SK-N-SH (cell line): ENCODE results near the gene C12orf50. TPM values are rescaled to one million over a fixed set of nuclear protein-coding genes. Genes with fewer than 3 reads are reported as not detected.

Experiments
- CTCF ChIA-PET: fragments of 300-600, 350-600 bp; formaldehyde crosslinking; extraction: SDS; loops from one replicate; lab custom pipeline; 2021; lab: Yijun Ruan, JAX
- POLR2A ChIA-PET: fragments of 350-600 bp; sonication (Branson Sonifier 250); formaldehyde crosslinking; extraction: SDS; loops from one replicate; lab custom pipeline; 2020; ENCODE audit warnings: antibody characterized with exemption, inconsistent platforms; lab: Yijun Ruan, JAX
- DNase-seq: peaks from one replicate; pipeline ENCODE4 v3.0.0; 2012
- H2AFZ ChIP-seq: fragments of 200-600 bp; sonication (generic); 2 replicates; pipeline ENCODE4 v1.8.1; 2016; ENCODE audit warnings: antibody characterized with exemption, mild to moderate bottlenecking, low read depth
- H3F3A ChIP-seq: fragments of 200-600 bp; sonication (generic); replicated peaks from 2 replicates; pipeline ENCODE3; 2016; ENCODE audit warnings: antibody characterized with exemption, mild to moderate bottlenecking; ENCODE audit not compliant: insufficient read depth
- H3K27ac ChIP-seq, 2 experiments: fragments of 200-500 bp in 1 of 2; fragments of 200-600 bp in 1 of 2; sonication (Bioruptor generic) in 1 of 2; sonication (generic), shearing (Covaris generic) in 1 of 2; 2 replicates each; pipeline versions ENCODE4 v1.5.1 to v1.6.1; 2014 to 2016; ENCODE audit warnings: low read depth in 2 of 2, inconsistent platforms in 1 of 2, low read length in 1 of 2, mild to moderate bottlenecking in 1 of 2, mixed read lengths in 1 of 2
- H3K27me3 ChIP-seq: fragments of 200-600 bp; sonication (generic), shearing (Covaris generic); 2 replicates; pipeline ENCODE4 v1.6.1; 2016; ENCODE audit warnings: mixed run types; ENCODE audit not compliant: insufficient read depth
- H3K36me3 ChIP-seq, 2 experiments: fragments of 200-500 bp in 1 of 2; fragments of 200-600 bp in 1 of 2; sonication (Bioruptor generic) in 1 of 2; sonication (generic) in 1 of 2; replicated peaks in 1 of 2; 2 replicates each; pipeline versions ENCODE3 to v1.5.1; 2014 to 2016; ENCODE audit warnings: low read length in 1 of 2, mild to moderate bottlenecking in 1 of 2; ENCODE audit not compliant: insufficient read depth in 2 of 2, control insufficient read depth in 1 of 2
- H3K4me1 ChIP-seq, 2 experiments: fragments of 200-500 bp in 1 of 2; fragments of 200-600 bp in 1 of 2; sonication (Bioruptor generic) in 1 of 2; sonication (generic), shearing (Covaris generic) in 1 of 2; 2 replicates each; pipeline versions ENCODE4 v1.5.1 to v1.6.1; 2014 to 2016; ENCODE audit warnings: low read depth in 1 of 2, low read length in 1 of 2, mixed run types in 1 of 2; ENCODE audit not compliant: insufficient read depth in 2 of 2, control insufficient read depth in 1 of 2
- H3K4me2 ChIP-seq: fragments of 200-600 bp; sonication (generic), shearing (Covaris generic); 2 replicates; pipeline ENCODE4 v1.6.1; 2017; ENCODE audit warnings: mixed run types
- H3K4me3 ChIP-seq, 2 experiments: fragments of 200-500 bp in 1 of 2; fragments of 200-600 bp in 1 of 2; sonication (Bioruptor generic) in 1 of 2; sonication (generic), shearing (Covaris generic) in 1 of 2; 2 replicates each; pipeline versions ENCODE4 v1.5.1 to v1.8.1; 2014 to 2016; ENCODE audit warnings: low read depth in 2 of 2, inconsistent platforms in 1 of 2, low read length in 1 of 2, mild to moderate bottlenecking in 1 of 2, mixed read lengths in 1 of 2, moderate library complexity in 1 of 2
- H3K79me2 ChIP-seq: fragments of 200-600 bp; sonication (generic); 2 replicates; pipeline ENCODE4 v1.8.1; 2017; ENCODE audit warnings: mild to moderate bottlenecking; ENCODE audit not compliant: insufficient read depth
- H3K9ac ChIP-seq: fragments of 200-600 bp; sonication (generic); 2 replicates; pipeline ENCODE4 v1.6.1; 2017; ENCODE audit warnings: mixed run types
- H3K9me2 ChIP-seq: fragments of 200-600 bp; sonication (generic); 2 replicates; pipeline ENCODE4 v1.6.1; 2017; ENCODE audit warnings: mixed run types
- H3K9me3 ChIP-seq: fragments of 200-600 bp; sonication (generic); 2 replicates; pipeline ENCODE4 v1.6.1; 2017; ENCODE audit warnings: mixed run types, mild to moderate bottlenecking, moderate library complexity
- H4K20me1 ChIP-seq: fragments of 200-600 bp; sonication (generic); 2 replicates; pipeline ENCODE4 v1.6.1; 2017; ENCODE audit warnings: mild to moderate bottlenecking, mixed run types; ENCODE audit not compliant: insufficient read depth
- ELF1 ChIP-seq: IDR thresholded peaks from 2 replicates; pipeline ENCODE4 v1.4.0; 2012
- GABPA ChIP-seq: IDR thresholded peaks from 2 replicates; pipeline ENCODE4 v1.4.0; 2012; ENCODE audit warnings: low read depth, mild to moderate bottlenecking
- MEF2A ChIP-seq: IDR thresholded peaks from 2 replicates; pipeline ENCODE4 v1.4.0; 2012; ENCODE audit warnings: low read depth, borderline replicate concordance
- SMC3 ChIP-seq: IDR thresholded peaks from 2 replicates; pipeline ENCODE4 v1.6.1; 2012; ENCODE audit warnings: low read depth, low read length, improper control_type of control experiment
- TCF12 ChIP-seq: IDR thresholded peaks from 2 replicates; pipeline ENCODE4 v1.4.0; 2012
- TEAD4 ChIP-seq: IDR thresholded peaks from 2 replicates; pipeline ENCODE4 v1.4.0; 2012; ENCODE audit warnings: mild to moderate bottlenecking, borderline replicate concordance; ENCODE audit not compliant: insufficient read depth
- WGBS: methylation state at CpG from one replicate; pipeline ENCODE4 v1.1.6; 2017; ENCODE audit warnings: low lambda C conversion rate; 5-methylcytosine and 5-hydroxymethylcytosine counted together
- polyA plus RNA-seq, 3 experiments: library from polyadenylated mRNA; depleted of rRNA; stranded (reverse); fragments of >200 nt; gene quantifications; 2 replicates each; pipeline ENCODE4 v1.2.3, GENCODE V29; 2012
- TF ChIP-seq, protein P1 (sequence below): IDR thresholded peaks from 2 replicates; pipeline ENCODE4 v1.4.0; 2012; ENCODE audit warnings: low read depth, borderline replicate concordance
- TF ChIP-seq, protein P2 (sequence below): IDR thresholded peaks from 2 replicates; pipeline ENCODE4 v1.6.1; 2012; ENCODE audit warnings: mild to moderate bottlenecking, low read depth, low read length, moderate library complexity

C12orf50 gene
- polyA plus RNA-seq, 1 of the 3 experiments (the other 2 are of a cell fraction) = 0.03 TPM

DNA sequence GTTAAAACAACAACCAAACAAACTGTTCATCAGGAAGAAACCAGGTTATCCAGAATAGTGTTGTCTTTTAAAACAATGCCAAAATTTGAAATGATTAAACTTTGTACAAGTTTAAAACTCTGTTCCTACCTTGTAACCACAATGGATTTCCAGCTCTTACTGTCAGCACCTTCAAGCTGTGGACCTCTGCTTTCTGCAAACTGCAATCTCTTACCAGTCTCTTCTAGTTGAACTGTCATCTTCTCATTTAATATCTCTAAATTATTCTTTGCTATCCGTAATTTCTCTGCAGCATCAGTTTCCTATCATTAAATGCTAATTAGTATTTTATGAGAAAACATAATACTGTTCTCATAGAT is 29.5 kb upstream of the C12orf50 start:
- POLR2A ChIA-PET = no interaction called here
- WGBS = 95% methylated on average over 1 of the region's 1 CpG
- H3K4me2 ChIP-seq = no peak overlapping the region
- no peaks in the 10 kb centered on the region for H3K9me2 ChIP-seq
- no peaks in the 10 kb centered on the region for H3F3A ChIP-seq
- peaks cover 58 to 73% of the 10 kb centered on the region in 2 experiments for H3K36me3 ChIP-seq
- H3K9me3 ChIP-seq = no peaks in the 10 kb centered on the region; the same call in 1 of the 2 replicates
- H3K79me2 ChIP-seq = no peaks in the 10 kb centered on the region
- DNase-seq = no peak
- H4K20me1 ChIP-seq = no peaks in the 10 kb centered on the region
- CTCF ChIA-PET = no interaction called here
- H3K9ac ChIP-seq = no peak overlapping the region
- H3K27me3 ChIP-seq = no peaks in the 10 kb centered on the region
- H2AFZ ChIP-seq = no peak overlapping the region
- H3K4me3 ChIP-seq = no peak overlapping the region
- no peaks in the 10 kb centered on the region; a peak in 2 of 4 replicates for H3K4me1 ChIP-seq
- TF ChIP-seq, protein P1, sequence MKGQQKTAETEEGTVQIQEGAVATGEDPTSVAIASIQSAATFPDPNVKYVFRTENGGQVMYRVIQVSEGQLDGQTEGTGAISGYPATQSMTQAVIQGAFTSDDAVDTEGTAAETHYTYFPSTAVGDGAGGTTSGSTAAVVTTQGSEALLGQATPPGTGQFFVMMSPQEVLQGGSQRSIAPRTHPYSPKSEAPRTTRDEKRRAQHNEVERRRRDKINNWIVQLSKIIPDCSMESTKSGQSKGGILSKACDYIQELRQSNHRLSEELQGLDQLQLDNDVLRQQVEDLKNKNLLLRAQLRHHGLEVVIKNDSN = no peak
- no peak for TF ChIP-seq MEF2A
- no peak overlapping the region for H3K27ac ChIP-seq

DNA sequence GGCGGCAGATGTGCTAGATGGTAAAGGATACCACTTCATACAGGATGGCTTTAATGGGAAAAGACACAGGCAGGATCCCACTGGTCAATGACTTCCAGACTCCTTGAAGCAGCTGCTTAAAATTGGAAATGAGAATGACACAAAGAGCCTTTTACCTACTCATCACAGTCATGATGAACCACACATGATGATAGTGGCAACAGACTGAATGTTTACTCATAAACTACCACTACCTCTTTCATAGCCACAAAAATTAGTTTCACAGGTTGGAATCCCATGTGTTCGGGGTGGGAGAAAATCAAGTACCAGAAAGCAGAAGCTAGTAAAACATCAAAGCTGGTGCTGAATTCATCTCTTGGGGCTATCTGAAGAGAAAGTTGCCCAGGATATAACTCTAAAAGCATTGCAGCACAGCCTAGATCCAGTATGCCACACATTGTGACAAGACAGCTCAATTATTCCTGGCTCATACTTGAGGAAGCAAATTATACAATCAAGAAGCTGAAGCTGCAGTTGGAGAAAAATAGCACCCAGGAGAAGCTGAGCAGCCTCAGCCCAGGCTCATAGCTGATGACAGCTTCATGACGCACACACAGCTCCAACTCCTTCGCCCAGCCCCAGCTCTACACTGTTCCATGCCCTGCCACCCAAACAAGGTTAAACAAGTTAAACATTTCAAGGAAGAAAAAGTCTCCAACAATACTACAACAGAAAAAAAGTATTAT is 29.0 kb upstream of the C12orf50 start:
- Histone ChIP-seq H3K9me3 (no peaks in the 10 kb centered on the region; the same call in 1 of the 2 replicates), H3K36me3 (peaks cover 64 to 75% of the 10 kb centered on the region in 2 experiments), H3F3A (no peaks in the 10 kb centered on the region), H3K4me1 (no peaks in the 10 kb centered on the region; a peak in 1 of 4 replicates)
- WGBS = 97% methylated on average over 4 of the region's 4 CpGs
- DNase-seq = no peak
- TF ChIP-seq GABPA = no peak
- TF ChIP-seq TCF12 = no peak
- no peak for TF ChIP-seq ELF1
- TF ChIP-seq, protein P2, sequence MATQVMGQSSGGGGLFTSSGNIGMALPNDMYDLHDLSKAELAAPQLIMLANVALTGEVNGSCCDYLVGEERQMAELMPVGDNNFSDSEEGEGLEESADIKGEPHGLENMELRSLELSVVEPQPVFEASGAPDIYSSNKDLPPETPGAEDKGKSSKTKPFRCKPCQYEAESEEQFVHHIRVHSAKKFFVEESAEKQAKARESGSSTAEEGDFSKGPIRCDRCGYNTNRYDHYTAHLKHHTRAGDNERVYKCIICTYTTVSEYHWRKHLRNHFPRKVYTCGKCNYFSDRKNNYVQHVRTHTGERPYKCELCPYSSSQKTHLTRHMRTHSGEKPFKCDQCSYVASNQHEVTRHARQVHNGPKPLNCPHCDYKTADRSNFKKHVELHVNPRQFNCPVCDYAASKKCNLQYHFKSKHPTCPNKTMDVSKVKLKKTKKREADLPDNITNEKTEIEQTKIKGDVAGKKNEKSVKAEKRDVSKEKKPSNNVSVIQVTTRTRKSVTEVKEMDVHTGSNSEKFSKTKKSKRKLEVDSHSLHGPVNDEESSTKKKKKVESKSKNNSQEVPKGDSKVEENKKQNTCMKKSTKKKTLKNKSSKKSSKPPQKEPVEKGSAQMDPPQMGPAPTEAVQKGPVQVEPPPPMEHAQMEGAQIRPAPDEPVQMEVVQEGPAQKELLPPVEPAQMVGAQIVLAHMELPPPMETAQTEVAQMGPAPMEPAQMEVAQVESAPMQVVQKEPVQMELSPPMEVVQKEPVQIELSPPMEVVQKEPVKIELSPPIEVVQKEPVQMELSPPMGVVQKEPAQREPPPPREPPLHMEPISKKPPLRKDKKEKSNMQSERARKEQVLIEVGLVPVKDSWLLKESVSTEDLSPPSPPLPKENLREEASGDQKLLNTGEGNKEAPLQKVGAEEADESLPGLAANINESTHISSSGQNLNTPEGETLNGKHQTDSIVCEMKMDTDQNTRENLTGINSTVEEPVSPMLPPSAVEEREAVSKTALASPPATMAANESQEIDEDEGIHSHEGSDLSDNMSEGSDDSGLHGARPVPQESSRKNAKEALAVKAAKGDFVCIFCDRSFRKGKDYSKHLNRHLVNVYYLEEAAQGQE = no peak
- no peak for TF ChIP-seq SMC3
- no peak for TF ChIP-seq TEAD4
- TF ChIP-seq, protein P1 = no peak
- TF ChIP-seq, all 33 proteins: peak for 0
- H2AFZ ChIP-seq = no peak overlapping the region
- no peak overlapping the region for H3K9ac ChIP-seq
- no peaks in the 10 kb centered on the region for H4K20me1 ChIP-seq
- H3K4me3 ChIP-seq = no peak overlapping the region
- H3K79me2 ChIP-seq = no peaks in the 10 kb centered on the region
- ChIA-PET POLR2A (no interaction called here), CTCF (no interaction called here)
- no peaks in the 10 kb centered on the region for H3K9me2 ChIP-seq
- H3K4me2 ChIP-seq = no peak overlapping the region
- H3K27ac ChIP-seq = no peak overlapping the region
- no peaks in the 10 kb centered on the region for H3K27me3 ChIP-seq
